Mucosa of rectum (tissue), 2 donors: ENCODE data around the gene TRPC4AP.

Experiments
- H3K27ac ChIP-seq, 2 donors: one replicate each; pipeline ENCODE4 v1.7.0; 2013; ENCODE audit warnings: inconsistent platforms in 2 of 2, low read depth in 2 of 2, low read length in 2 of 2
- H3K27me3 ChIP-seq, 2 donors: one replicate each; pipeline ENCODE4 v1.7.0; 2013; ENCODE audit warnings: low read length in 2 of 2; ENCODE audit not compliant: control insufficient read depth in 2 of 2, insufficient read depth in 2 of 2
- H3K36me3 ChIP-seq, 2 donors: one replicate each; pipeline ENCODE4 v1.7.0; 2013; ENCODE audit warnings: low read length in 2 of 2; ENCODE audit not compliant: control insufficient read depth in 2 of 2, insufficient read depth in 2 of 2
- H3K4me1 ChIP-seq, 2 donors: one replicate each; pipeline ENCODE4 v1.7.0; 2013; ENCODE audit warnings: low read length in 2 of 2, mild to moderate bottlenecking in 1 of 2; ENCODE audit not compliant: control insufficient read depth in 2 of 2, insufficient read depth in 2 of 2
- H3K4me3 ChIP-seq, 2 donors: one replicate each; pipeline ENCODE4 v1.7.0; 2013; ENCODE audit warnings: low read length in 2 of 2
- H3K9ac ChIP-seq, 2 donors: one replicate each; pipeline ENCODE4 v1.7.0; 2013; ENCODE audit warnings: low read length in 2 of 2, low read depth in 1 of 2, mild to moderate bottlenecking in 1 of 2
- H3K9me3 ChIP-seq, 2 donors: one replicate each; pipeline ENCODE4 v1.7.0; 2013; ENCODE audit warnings: low read length in 2 of 2; ENCODE audit not compliant: control insufficient read depth in 2 of 2
- donor health status: healthy.
- donor health status: Normal muscosa, but diverticular disease.

Gene TRPC4AP

DNA sequence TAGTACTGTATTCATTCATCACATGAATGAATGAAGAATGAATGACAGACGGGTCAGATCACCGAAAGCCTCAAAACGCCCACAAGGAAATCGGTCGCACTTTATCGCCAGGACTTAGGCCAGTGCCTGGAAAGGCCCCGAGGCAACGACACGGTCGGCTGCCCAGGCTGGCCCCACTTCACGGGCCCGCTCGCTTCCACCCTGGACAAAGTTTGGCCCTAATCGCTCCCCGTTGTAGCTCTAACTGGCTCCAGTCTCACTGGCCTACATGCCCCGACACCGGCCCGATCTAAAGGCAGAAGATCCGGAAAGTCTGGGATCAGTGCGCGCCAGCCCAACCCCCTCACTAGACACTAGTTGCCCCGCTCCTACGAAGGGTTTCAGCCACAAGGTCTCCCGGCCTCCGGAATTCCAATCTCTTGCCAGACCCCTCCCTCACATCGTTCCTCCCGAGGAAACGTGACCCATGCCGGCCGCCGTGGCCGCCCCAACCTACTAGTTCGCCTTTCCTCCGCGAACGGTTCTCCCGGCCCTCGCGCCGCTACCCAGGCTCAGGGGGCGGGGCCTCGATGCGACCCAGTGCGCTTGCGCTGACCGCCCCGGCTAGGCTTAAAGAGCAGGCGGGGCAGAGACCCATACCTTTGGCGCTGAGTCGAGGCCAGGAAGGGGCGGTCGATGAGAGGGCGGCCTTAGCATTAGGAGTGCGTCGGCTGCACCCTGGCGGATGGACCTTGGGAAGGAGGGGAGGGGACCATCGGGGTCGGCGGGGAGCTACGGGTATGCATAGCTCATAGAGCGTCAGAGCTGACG, 137.2 kb downstream of the TRPC4AP start, which contains the start of the genes GSS and MYH7B:
Gene GSS (minus strand): TSS at position 576 of the 810 bp plus-strand sequence. CDS start 3,954 bp downstream, outside the sequence.
Gene MYH7B (plus strand): TSS at position 638 of the 810 bp plus-strand sequence. CDS start 22,138 bp downstream, outside the sequence.
- H3K9ac ChIP-seq, result peak within 1 kb of the TSS; percentile 95 to 99
- peaks cover 14 to 23% of the 10 kb centered on the region in 2 donors for H3K4me1 ChIP-seq
- peak within 1 kb of the TSS; percentile 92 to 95 for H3K27ac ChIP-seq
- no peaks in the 10 kb centered on the region for H3K36me3 ChIP-seq
- no peaks in the 10 kb centered on the region for H3K27me3 ChIP-seq
- H3K4me3 ChIP-seq, result peak within 1 kb of the TSS; percentile 93 to 94
- no peaks in the 10 kb centered on the region for H3K9me3 ChIP-seq

GRCh38 chr20:34954904-34955230, 137.7 kb downstream of the TRPC4AP start:
- Histone ChIP-seq H3K36me3 (no peaks in the 10 kb centered on the region), H3K4me1 (peaks cover 14 to 20% of the 10 kb centered on the region in 2 donors), H3K9ac (peak overlapping the region; percentile 95 to 99), H3K4me3 (peak overlapping the region; percentile 93 to 94), H3K27ac (peak overlapping the region; percentile 92 to 95), H3K27me3 (no peaks in the 10 kb centered on the region), H3K9me3 (no peaks in the 10 kb centered on the region)

DNA sequence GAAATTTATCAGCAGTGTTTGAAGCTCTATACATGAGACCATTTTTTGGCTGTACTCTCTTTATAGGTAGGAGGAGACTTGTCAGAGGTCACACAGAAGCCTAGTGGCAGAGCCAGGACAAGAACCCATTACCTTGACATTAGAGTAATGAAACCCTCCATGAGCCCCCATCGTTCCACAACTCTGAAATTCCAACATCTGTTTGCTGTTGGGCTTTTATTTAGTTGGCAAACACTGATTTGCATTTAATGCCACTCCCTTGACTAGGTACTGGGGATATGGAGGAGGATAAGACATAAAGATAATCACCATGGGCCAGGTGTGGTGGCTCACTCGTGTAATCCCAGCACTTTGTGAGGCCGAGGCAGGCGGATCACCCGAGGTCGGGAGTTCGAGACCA, 138.6 kb downstream of the TRPC4AP start:
- H3K27ac ChIP-seq, result no peak overlapping the region

DNA sequence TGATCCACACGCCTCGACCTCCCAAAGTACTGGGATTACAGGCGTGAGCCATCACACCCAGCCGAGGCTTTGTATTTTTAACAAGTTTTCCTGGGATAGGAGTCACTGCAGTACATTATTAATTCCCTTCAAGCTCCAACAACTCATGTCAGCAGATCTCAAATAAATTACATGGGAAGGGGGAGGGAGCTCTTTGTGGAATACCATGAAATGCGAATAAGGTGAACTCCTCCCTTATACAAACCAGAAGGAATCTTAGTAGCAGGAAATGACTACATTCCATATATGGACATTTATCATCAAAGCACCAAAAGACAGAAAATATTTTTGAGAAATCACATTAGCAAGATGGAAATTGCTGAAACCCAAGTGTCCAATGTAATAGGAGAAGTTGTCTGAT, 139.9 kb downstream of the TRPC4AP start:
- Histone ChIP-seq H3K4me1 (peaks cover 14 to 15% of the 10 kb centered on the region in 2 donors), H3K27ac (no peak overlapping the region), H3K27me3 (no peaks in the 10 kb centered on the region), H3K4me3 (no peak overlapping the region), H3K9ac (peak overlapping the region in 1 of 2 donors; percentile 6), H3K9me3 (no peaks in the 10 kb centered on the region), H3K36me3 (no peaks in the 10 kb centered on the region)

More for the DNA sequence above, 138.6 kb downstream of the TRPC4AP start:
- Histone ChIP-seq H3K4me1 (peaks cover 14 to 15% of the 10 kb centered on the region in 2 donors), H3K27me3 (no peaks in the 10 kb centered on the region), H3K9ac (no peak overlapping the region), H3K4me3 (no peak overlapping the region), H3K9me3 (no peaks in the 10 kb centered on the region), H3K36me3 (no peaks in the 10 kb centered on the region)
